ENCODE measurements around the gene AMZ1. TPM values are rescaled to one million over a fixed set of nuclear protein-coding genes. Genes with fewer than 3 reads are reported as not detected.

AMZ1 gene
- total and polyA plus RNA-seq, 10 of the 15 experiments (the other 5 are each of a cell fraction or from before 2014, with no cell fraction given) = 0.02 to 2.0 (median 0.69) TPM

DNA sequence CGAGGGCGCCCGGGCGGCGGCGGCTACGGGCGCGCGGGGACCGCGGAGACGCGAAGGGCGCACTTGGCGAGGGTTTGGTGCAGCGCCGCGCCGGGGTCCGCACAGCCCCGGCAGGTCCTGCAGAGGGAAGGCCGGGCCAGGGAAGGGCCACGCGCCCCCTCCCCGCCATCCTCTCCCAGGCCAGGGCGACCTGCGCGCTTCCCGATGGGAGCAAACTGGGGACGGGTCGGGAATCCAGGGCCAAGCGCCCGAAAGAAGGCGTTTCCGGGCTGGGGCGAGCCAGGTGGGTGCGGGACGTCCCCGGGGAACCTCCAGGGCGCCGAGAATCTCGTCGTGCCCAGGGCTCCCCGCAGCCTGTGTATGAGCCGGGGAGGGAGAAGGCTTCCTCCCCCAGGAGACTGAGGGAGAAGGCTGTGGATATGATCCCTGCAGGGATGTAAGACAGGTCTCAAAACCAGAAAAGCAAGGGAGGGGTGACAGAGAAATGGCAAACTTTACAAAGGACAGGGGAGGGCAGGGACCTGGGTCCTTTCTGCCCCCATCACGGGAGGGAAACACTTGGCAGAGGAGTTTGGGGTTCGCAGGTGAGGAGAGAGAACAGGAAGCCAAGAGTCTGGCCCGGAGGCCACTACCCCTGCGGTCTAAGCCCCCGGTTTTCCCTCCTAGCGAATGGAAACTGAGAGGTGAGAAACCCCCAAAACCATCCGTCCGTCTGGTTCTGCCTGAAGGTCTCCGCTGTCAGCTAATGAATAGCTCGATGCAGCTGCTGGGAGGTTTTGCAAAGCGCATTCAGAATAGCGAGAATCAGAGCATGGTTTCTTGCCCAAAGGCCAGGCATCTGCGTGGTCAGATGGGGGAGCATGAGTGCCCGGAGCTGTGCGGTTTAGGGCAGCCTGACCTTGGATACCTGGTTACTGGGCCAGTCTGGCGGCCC, 674 bp downstream of the AMZ1 start (continued):
- TF ChIP-seq RB1 (IDR thresholded peaks at IDR 0.05; ENCODE audit: borderline replicate concordance) (no peak), ETV6 (conservative IDR thresholded peaks at IDR 0.05 in 1 of 2, IDR thresholded peaks at IDR 0.05 in 1 of 2; ENCODE audit: borderline replicate concordance in 1 of 2, low read depth in 1 of 2) (no peak), RBBP5 (conservative IDR thresholded peaks at IDR 0.05) (no peak), STAT3 (IDR thresholded peaks at IDR 0.05; ENCODE audit: low read depth, low read length) (no peak), ASH2L (IDR thresholded peaks at IDR 0.05; ENCODE audit: borderline replicate concordance, low read depth) (no peak), TBL1XR1 (IDR thresholded peaks at IDR 0.05; ENCODE audit: low read depth, low read length) (peak; percentile 84; the same call in 1 of the 2 replicates), TCF3 (IDR thresholded peaks at IDR 0.05; ENCODE audit: borderline replicate concordance, insufficient read depth, low read depth, low read length) (peak; percentile 77), CHD1 (IDR thresholded peaks at IDR 0.05; ENCODE audit: low read depth, low read length) (no peak), CBFB (IDR thresholded peaks at IDR 0.05; ENCODE audit: low read depth) (peak; percentile 74), BHLHE40 (IDR thresholded peaks at IDR 0.05; ENCODE audit: borderline replicate concordance in 1 of 2, low read depth in 2 of 2, low read length in 1 of 2) (peak; percentile 47 to 61; a peak in 2 of 4 replicates), POLR2AphosphoS2 (IDR thresholded peaks at IDR 0.05; ENCODE audit: low read depth, low read length) (no peak), IKZF1 (conservative IDR thresholded peaks at IDR 0.05) (peak; percentile 89), POLR2AphosphoS5 (IDR thresholded peaks at IDR 0.05; ENCODE audit: low read length) (no peak), YBX1 (IDR thresholded peaks at IDR 0.05) (no peak), ZSCAN29 (IDR thresholded peaks at IDR 0.05) (no peak), ATF7 (IDR thresholded peaks at IDR 0.05; ENCODE audit: low read depth) (0 out of 2 replicates have a peak, but pooled peaks have one; percentile 36), ZNF384 (IDR thresholded peaks at IDR 0.05; ENCODE audit: borderline replicate concordance, low read depth, low read length) (no peak), TARDBP (IDR thresholded peaks at IDR 0.05; ENCODE audit: borderline replicate concordance) (no peak), BMI1 (IDR thresholded peaks at IDR 0.05; ENCODE audit: borderline replicate concordance) (no peak), SPI1 (IDR thresholded peaks at IDR 0.05; ENCODE audit: borderline replicate concordance, insufficient read depth, low read depth, low read length) (no peak)
- TF ChIP-seq, protein P1, sequence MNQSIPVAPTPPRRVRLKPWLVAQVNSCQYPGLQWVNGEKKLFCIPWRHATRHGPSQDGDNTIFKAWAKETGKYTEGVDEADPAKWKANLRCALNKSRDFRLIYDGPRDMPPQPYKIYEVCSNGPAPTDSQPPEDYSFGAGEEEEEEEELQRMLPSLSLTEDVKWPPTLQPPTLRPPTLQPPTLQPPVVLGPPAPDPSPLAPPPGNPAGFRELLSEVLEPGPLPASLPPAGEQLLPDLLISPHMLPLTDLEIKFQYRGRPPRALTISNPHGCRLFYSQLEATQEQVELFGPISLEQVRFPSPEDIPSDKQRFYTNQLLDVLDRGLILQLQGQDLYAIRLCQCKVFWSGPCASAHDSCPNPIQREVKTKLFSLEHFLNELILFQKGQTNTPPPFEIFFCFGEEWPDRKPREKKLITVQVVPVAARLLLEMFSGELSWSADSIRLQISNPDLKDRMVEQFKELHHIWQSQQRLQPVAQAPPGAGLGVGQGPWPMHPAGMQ (IDR thresholded peaks at IDR 0.05; ENCODE audit: borderline replicate concordance) = no peak
- TF ChIP-seq, protein P2, sequence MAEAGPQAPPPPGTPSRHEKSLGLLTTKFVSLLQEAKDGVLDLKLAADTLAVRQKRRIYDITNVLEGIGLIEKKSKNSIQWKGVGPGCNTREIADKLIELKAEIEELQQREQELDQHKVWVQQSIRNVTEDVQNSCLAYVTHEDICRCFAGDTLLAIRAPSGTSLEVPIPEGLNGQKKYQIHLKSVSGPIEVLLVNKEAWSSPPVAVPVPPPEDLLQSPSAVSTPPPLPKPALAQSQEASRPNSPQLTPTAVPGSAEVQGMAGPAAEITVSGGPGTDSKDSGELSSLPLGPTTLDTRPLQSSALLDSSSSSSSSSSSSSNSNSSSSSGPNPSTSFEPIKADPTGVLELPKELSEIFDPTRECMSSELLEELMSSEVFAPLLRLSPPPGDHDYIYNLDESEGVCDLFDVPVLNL (IDR thresholded peaks at IDR 0.05; ENCODE audit: low read depth, low read length) = no peak
- TF ChIP-seq, protein P3, sequence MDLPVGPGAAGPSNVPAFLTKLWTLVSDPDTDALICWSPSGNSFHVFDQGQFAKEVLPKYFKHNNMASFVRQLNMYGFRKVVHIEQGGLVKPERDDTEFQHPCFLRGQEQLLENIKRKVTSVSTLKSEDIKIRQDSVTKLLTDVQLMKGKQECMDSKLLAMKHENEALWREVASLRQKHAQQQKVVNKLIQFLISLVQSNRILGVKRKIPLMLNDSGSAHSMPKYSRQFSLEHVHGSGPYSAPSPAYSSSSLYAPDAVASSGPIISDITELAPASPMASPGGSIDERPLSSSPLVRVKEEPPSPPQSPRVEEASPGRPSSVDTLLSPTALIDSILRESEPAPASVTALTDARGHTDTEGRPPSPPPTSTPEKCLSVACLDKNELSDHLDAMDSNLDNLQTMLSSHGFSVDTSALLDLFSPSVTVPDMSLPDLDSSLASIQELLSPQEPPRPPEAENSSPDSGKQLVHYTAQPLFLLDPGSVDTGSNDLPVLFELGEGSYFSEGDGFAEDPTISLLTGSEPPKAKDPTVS (IDR thresholded peaks at IDR 0.05; ENCODE audit: low read depth, low read length) = no peak
- TF ChIP-seq, protein P4, sequence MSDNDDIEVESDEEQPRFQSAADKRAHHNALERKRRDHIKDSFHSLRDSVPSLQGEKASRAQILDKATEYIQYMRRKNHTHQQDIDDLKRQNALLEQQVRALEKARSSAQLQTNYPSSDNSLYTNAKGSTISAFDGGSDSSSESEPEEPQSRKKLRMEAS (IDR thresholded peaks at IDR 0.05; ENCODE audit: low read depth, low read length) = no peak

Data from GM12878 (cell line).